ENCODE measurements around the gene TCF7L1. TPM values are rescaled to one million over a fixed set of nuclear protein-coding genes. Genes with fewer than 3 reads are reported as not detected.

The TCF7L1 gene
- 6.2 and 8.3 TPM in 2 replicates for total RNA-seq

GRCh38 chr2:85132834-85133637 lies at the start of gene TCF7L1:
Gene TCF7L1, plus strand, starts transcription at chr2:85133392. Its CDS starts 293 bp downstream, at chr2:85133685.

DNA sequence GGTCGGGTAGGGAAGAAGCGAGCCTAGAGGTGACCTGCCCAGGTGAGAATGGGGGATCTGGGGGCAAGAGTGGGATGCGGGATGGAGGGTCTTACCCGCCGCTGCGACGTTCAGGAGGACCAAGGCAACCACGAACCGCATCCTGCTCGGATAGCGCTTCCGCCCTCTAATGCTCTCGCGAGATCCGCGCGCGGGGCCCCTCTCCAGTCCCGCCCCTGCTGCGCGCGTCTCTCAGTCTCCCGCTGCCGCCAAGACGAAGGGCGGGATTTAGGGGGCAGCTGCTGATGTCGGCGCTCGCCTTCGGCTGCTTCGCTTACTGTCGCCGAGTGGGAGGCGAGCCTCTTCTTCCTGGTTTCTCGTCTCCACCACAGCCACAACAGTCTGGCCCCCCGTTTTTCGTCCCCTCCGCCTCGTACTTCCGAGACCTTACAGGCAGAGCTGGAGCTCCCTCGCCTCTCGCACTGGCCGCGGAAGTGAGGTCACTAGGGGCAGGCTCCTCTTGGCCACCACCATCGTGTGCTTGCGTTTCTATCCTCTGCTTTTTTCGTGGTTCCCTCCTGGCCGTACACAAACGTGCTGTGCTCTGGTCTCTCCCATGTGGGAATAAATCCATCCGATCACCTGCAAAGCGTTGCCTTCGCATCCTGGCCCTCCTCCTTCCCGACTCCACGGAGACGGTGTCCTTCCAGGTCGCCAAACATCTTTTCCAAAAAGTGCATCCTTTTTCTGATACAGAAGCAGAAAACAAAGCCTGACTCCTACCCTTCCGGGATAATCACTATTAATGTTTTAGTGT lies 194.8 kb downstream of the TCF7L1 start, which contains the start of gene TGOLN2:
TSS of gene TGOLN2 (minus strand) at position 168 of the 796 bp plus-strand sequence. CDS start at position 141, 27 bp downstream.

DNA sequence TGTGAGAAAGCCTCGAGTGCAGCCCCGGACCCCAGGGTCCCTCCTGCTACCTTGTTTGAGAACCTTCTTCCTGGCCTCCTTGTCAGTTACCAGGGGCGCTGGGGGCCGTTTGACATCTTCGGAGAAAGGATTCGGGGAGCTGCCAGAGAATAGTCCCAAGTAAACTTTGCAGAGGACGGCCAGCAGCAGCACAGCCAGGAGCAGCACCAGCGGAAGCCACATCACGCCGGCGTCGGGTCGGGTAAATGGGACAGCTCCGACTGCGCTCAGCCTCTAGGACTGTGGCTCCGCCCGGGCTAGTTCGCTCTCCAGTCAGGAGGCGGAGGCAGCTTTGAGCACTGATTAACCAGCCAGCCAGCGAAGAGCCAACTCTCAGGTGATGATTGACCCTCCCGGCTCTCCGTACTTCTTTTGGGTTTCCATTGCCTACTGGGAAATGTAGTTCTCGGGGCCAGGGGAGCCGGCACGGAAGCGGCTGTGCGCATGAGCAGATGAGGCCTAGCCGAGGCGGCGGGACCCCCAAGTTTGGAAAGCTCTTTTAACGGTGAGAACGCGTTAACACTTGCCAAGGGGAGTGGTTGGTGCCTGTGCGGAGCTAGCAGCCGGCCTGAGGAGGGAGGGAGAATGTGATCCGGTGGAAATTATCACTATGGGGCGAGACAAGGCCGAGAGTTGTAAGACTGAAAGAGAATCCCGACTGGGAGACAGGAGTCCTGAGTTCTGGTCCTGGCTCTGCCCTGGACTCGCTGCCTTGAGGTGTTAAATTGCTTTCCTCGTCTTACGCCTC lies 221.3 kb downstream of the TCF7L1 start, which contains the start of the genes ELMOD3 and RETSAT:
TSS of gene ELMOD3 (plus strand) at position 484 of the 787 bp plus-strand sequence. CDS start 2,430 bp downstream, outside the sequence.
TSS of gene RETSAT (minus strand) at position 243 of the 787 bp plus-strand sequence. CDS start at position 222, 21 bp downstream.

Small RNA genes lying within 50 kb of the gene (small RNA-seq; reads per million reads assigned to genes)
- gene AC093162.1, result not detected
- not detected for gene RF00019
- not detected for gene RNU6-674P

Other genes with a start within 250 kb of the TCF7L1 start
- 4,776 and 6,210 TPM in 2 replicates for gene TMSB10, start 227.7 kb upstream of the TCF7L1 start, total RNA-seq
- gene KCMF1, start 162.2 kb upstream of the TCF7L1 start, total RNA-seq, result 65.0 and 102 TPM in 2 replicates
- gene TGOLN2, start 194.6 kb downstream of the TCF7L1 start, total RNA-seq, result 149 and 163 TPM in 2 replicates
- gene RETSAT, start 221.1 kb downstream of the TCF7L1 start, total RNA-seq, result 49.2 and 67.9 TPM in 2 replicates
- 14.2 and 18.6 TPM in 2 replicates for gene ELMOD3, start 221.4 kb downstream of the TCF7L1 start, total RNA-seq

All from vein endothelial cell (primary cell).